Measurements from ENCODE around the gene TFAP2A. TPM values are rescaled to one million over a fixed set of nuclear protein-coding genes. Genes with fewer than 3 reads are reported as not detected.

The TFAP2A gene
- total RNA-seq, 2 experiments from 2014 or later: not detected

GRCh38 chr6:10413850-10414738 is 780 bp downstream of the TFAP2A start:
- peaks cover 23% of the 10 kb centered on the region for H3K36me3 Mint-ChIP-seq (ENCODE audit: low read depth)
- ATAC-seq (no peak), DNase-seq (no peak)
- H3K9me3 Mint-ChIP-seq: peaks cover 11% of the 10 kb centered on the region
- ChIA-PET CTCF (interaction anchor here (1.1 to 2.9 kb wide), 3 partner anchors 10 to 22 kb away, joined by 3 to 23 read pairs (median 3); no protein-coding TSS in a partner anchor), POLR2A (interaction anchor here (1.4 to 1.8 kb wide), 2 partner anchors 11 to 30 kb away, joined by 5 read pairs; no protein-coding TSS in a partner anchor)
- no peak overlapping the region for H3K27ac Mint-ChIP-seq
- H3K27me3 Mint-ChIP-seq: peaks cover 89% of the 10 kb centered on the region
- intact Hi-C loops (cut with micrococcal nuclease): loop anchor here (10.0 kb wide), 1 partner anchor 471 kb away; the partner anchor contains the start of genes GCM2 and SYCP2L
- H3K4me1 Mint-ChIP-seq (ENCODE audit: low read depth): peaks cover 39% of the 10 kb centered on the region
- peak overlapping the region; percentile 70 for H3K4me3 Mint-ChIP-seq
- TF ChIP-seq CTCF (IDR thresholded peaks at IDR 0.05): no peak

DNA sequence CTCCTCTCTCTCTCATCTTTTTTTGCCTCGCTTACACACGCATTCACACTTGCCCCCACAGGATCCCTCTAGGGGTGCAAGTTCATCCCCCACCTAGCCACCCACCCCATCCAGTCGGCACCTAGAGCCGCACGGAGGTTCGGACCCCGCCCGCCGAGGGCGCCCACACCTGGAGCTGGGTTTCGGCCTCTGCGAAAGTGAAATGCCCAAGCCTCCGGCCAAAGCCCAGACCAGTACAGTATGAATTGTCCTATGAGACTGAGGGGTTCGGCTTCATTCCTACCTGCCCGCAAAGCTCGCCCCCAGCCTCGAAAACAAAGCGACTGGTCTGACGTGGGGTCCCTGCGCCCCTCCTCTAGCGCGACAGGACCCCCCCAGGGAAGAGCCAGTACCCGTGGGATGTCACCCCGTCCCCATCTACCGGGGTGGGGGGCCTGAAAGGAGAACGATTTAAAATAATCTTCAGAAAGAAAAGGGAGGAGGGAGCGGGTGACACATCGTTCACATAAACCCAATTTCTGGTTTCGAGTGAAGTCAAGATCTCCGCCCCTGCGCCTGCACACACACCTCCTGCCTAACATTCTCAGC is 1.5 kb downstream of the TFAP2A start:
- peak; percentile 51 for DNase-seq
- POLR2A ChIA-PET: interaction anchor here (1.2 to 1.8 kb wide), 2 partner anchors 11 to 28 kb away, joined by 3 to 5 read pairs; no protein-coding TSS in a partner anchor
- intact Hi-C loops (cut with micrococcal nuclease): loop anchor here (10.0 kb wide), 1 partner anchor 471 kb away; the partner anchor contains the start of genes GCM2 and SYCP2L
- ATAC-seq: no peak
- Mint-ChIP-seq H3K27ac (no peak overlapping the region), H3K36me3 (ENCODE audit: low read depth) (peaks cover 23% of the 10 kb centered on the region), H3K4me1 (ENCODE audit: low read depth) (peaks cover 37% of the 10 kb centered on the region), H3K4me3 (peak overlapping the region; percentile 70), H3K27me3 (peaks cover 89% of the 10 kb centered on the region), H3K9me3 (peaks cover 11% of the 10 kb centered on the region)
- CTCF ChIA-PET: interaction anchor here (1.1 to 2.9 kb wide), 3 partner anchors 15 to 22 kb away, joined by 3 to 23 read pairs (median 6); no protein-coding TSS in a partner anchor
- no peak for TF ChIP-seq CTCF (IDR thresholded peaks at IDR 0.05)

GRCh38 chr6:10412461-10413261 is 2.2 kb downstream of the TFAP2A start:
- Mint-ChIP-seq H3K27me3 (peaks cover 86% of the 10 kb centered on the region), H3K27ac (no peak overlapping the region), H3K36me3 (ENCODE audit: low read depth) (peaks cover 21% of the 10 kb centered on the region), H3K9me3 (peaks cover 11% of the 10 kb centered on the region), H3K4me1 (ENCODE audit: low read depth) (peaks cover 37% of the 10 kb centered on the region), H3K4me3 (peak overlapping the region; percentile 81)
- no peak for TF ChIP-seq CTCF (IDR thresholded peaks at IDR 0.05)
- ChIA-PET CTCF (interaction anchor here (1.1 to 1.9 kb wide), 2 partner anchors 17 to 23 kb away, joined by 3 to 6 read pairs; no protein-coding TSS in a partner anchor), POLR2A (interaction anchor here (0.7 to 1.8 kb wide), 3 partner anchors 12 to 28 kb away, joined by 3 to 5 read pairs (median 3); no protein-coding TSS in a partner anchor)
- intact Hi-C loops (cut with micrococcal nuclease): loop anchor here (10.0 kb wide), 1 partner anchor 472 kb away; the partner anchor contains the start of genes GCM2 and SYCP2L
- DNase-seq (no peak), ATAC-seq (peak; percentile 41)

- TF ChIP-seq CTCF (IDR thresholded peaks at IDR 0.05): no peak
- peaks cover 86% of the 10 kb centered on the region for H3K27me3 Mint-ChIP-seq
- ATAC-seq (peak; percentile 69), DNase-seq (peak; percentile 57)
- ChIA-PET CTCF (interaction anchor here (1.9 kb wide), 1 partner anchor 18 kb away, joined by 6 read pairs; no protein-coding TSS in a partner anchor), POLR2A (interaction anchor here (0.7 to 1.2 kb wide), 3 partner anchors 26 to 120 kb away, joined by 3 read pairs; no protein-coding TSS in a partner anchor)
- peak overlapping the region; percentile 81 for H3K4me3 Mint-ChIP-seq
- peaks cover 11% of the 10 kb centered on the region for H3K9me3 Mint-ChIP-seq
- H3K4me1 Mint-ChIP-seq (ENCODE audit: low read depth): peaks cover 35% of the 10 kb centered on the region
- intact Hi-C loops (cut with micrococcal nuclease): loop anchor here (10.0 kb wide), 1 partner anchor 473 kb away; the partner anchor contains the start of genes GCM2 and SYCP2L
- H3K36me3 Mint-ChIP-seq (ENCODE audit: low read depth): peaks cover 19% of the 10 kb centered on the region
- H3K27ac Mint-ChIP-seq: peak overlapping the region; percentile 52
These were observed 2.9 kb downstream of the TFAP2A start for GRCh38 chr6:10411971-10412460.
